ENCODE measurements around the gene MYH15. TPM values are rescaled to one million over a fixed set of nuclear protein-coding genes. Genes with fewer than 3 reads are reported as not detected.

The MYH15 gene
- under 1 TPM; 0.07 to 0.15 TPM for total RNA-seq
- polyA plus RNA-seq (2013, experiment 1 of 2), result 0.46 TPM
- 0.21 TPM for polyA plus RNA-seq (2013, experiment 2 of 2)
- long read RNA-seq, experiment 1, result 0 reads
- long read RNA-seq, experiment 2, partial matches to known transcripts, result 0 of 1 reads
- long read RNA-seq, experiment 2, other reads (novel, unspliced or antisense), result 1 of 1 reads
- long read RNA-seq, experiment 3, result 0 reads
- long read RNA-seq, experiment 4, result 0 reads

DNA sequence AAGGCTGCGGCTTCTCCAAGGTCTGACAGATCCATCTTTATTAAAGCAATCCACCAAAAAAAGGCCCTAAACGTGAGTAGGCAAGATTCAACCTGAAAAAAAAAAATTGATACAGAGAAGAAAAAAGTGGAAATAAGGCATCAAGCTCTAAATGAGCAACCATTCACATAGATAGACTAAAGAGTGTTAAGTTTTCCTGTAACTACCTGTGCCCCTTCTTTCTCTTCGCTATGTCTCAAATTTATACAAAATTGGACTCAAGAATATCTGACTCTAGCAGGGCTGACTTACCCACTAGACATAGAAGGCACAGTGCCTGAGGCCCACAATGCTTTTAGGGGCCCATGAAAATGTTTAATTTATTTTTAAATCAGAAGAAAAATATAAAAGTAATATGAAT is at the start of gene MYH15:
MYH15 (minus strand) TSS at position 101 of the 400 bp plus-strand sequence; CDS start at position 35, 66 bp downstream.
- no peak within 1 kb of the TSS for H3K27ac Mint-ChIP-seq
- H3K9me3 ChIP-seq (ENCODE audit: control insufficient read depth, low read length), result no peaks in the 10 kb centered on the region
- no peaks in the 10 kb centered on the region for H3K9me3 Mint-ChIP-seq
- H3K36me3 Mint-ChIP-seq (ENCODE audit: low read depth), result no peaks in the 10 kb centered on the region
- H3K27ac ChIP-seq (ENCODE audit: low read depth, low read length), result no peak within 1 kb of the TSS
- H3K9ac ChIP-seq (ENCODE audit: extremely low read depth, low read length, poor library complexity, severe bottlenecking), result no peak within 1 kb of the TSS
- DNase-seq, result no peak
- H3K36me3 ChIP-seq (ENCODE audit: control insufficient read depth, insufficient read depth, low read length), result no peaks in the 10 kb centered on the region
- TF ChIP-seq CTCF (conservative IDR thresholded peaks at IDR 0.05), result no peak
- no peaks in the 10 kb centered on the region for H3K4me1 ChIP-seq (ENCODE audit: control insufficient read depth, insufficient read depth, low read length)
- no peak within 1 kb of the TSS for H3K4me3 ChIP-seq (ENCODE audit: low read length)
- no peaks in the 10 kb centered on the region for H3K4me1 Mint-ChIP-seq
- no peaks in the 10 kb centered on the region for H3K27me3 ChIP-seq (ENCODE audit: control insufficient read depth, insufficient read depth, low read length, poor library complexity, severe bottlenecking)
- 93 to 100% methylated on average over 1 to 3 of the region's 3 CpGs for WGBS, 2 experiments (ENCODE audit: insufficient coverage in 1 of 2, insufficient read length in 1 of 2)
- no peaks in the 10 kb centered on the region for H3K27me3 Mint-ChIP-seq (ENCODE audit: insufficient read depth)
- no peak within 1 kb of the TSS for H3K4me3 Mint-ChIP-seq

- Mint-ChIP-seq H3K27ac (peak overlapping the region; percentile 85), H3K27me3 (ENCODE audit: insufficient read depth) (no peaks in the 10 kb centered on the region), H3K4me3 (no peak overlapping the region), H3K36me3 (ENCODE audit: low read depth) (peaks cover 29% of the 10 kb centered on the region), H3K9me3 (no peaks in the 10 kb centered on the region), H3K4me1 (peaks cover 15% of the 10 kb centered on the region)
- Histone ChIP-seq H3K36me3 (ENCODE audit: control insufficient read depth, insufficient read depth, low read length) (peaks cover 61% of the 10 kb centered on the region), H3K4me3 (ENCODE audit: low read length) (no peak overlapping the region), H3K9me3 (ENCODE audit: control insufficient read depth, low read length) (no peaks in the 10 kb centered on the region), H3K27ac (ENCODE audit: low read depth, low read length) (no peak overlapping the region), H3K27me3 (ENCODE audit: control insufficient read depth, insufficient read depth, low read length, poor library complexity, severe bottlenecking) (no peaks in the 10 kb centered on the region), H3K9ac (ENCODE audit: extremely low read depth, low read length, poor library complexity, severe bottlenecking) (no peak overlapping the region), H3K4me1 (ENCODE audit: control insufficient read depth, insufficient read depth, low read length) (peaks cover 11% of the 10 kb centered on the region)
- no peak for TF ChIP-seq CTCF (conservative IDR thresholded peaks at IDR 0.05)
- 80 to 84% methylated on average over 2 of the region's 2 CpGs for WGBS, 2 experiments (ENCODE audit: insufficient coverage in 1 of 2, insufficient read length in 1 of 2)
- no peak for DNase-seq
Observed at GRCh38 chr3:108555966-108556581, 45.7 kb upstream of the MYH15 start.

GRCh38 chr3:108554913-108555571 is 44.6 kb upstream of the MYH15 start:
- Mint-ChIP-seq H3K4me1 (peaks cover 15% of the 10 kb centered on the region), H3K36me3 (ENCODE audit: low read depth) (peaks cover 25% of the 10 kb centered on the region), H3K9me3 (no peaks in the 10 kb centered on the region), H3K27me3 (ENCODE audit: insufficient read depth) (no peaks in the 10 kb centered on the region), H3K27ac (peak overlapping the region; percentile 85), H3K4me3 (no peak overlapping the region)
- H3K36me3 ChIP-seq (ENCODE audit: control insufficient read depth, insufficient read depth, low read length), result peaks cover 58% of the 10 kb centered on the region
- H3K9me3 ChIP-seq (ENCODE audit: control insufficient read depth, low read length), result no peaks in the 10 kb centered on the region
- H3K4me3 ChIP-seq (ENCODE audit: low read length), result no peak overlapping the region
- no peak overlapping the region for H3K27ac ChIP-seq (ENCODE audit: low read depth, low read length)
- H3K4me1 ChIP-seq (ENCODE audit: control insufficient read depth, insufficient read depth, low read length), result peaks cover 11% of the 10 kb centered on the region
- no peak for TF ChIP-seq CTCF (conservative IDR thresholded peaks at IDR 0.05)
- no peak overlapping the region for H3K9ac ChIP-seq (ENCODE audit: extremely low read depth, low read length, poor library complexity, severe bottlenecking)
- no peak for DNase-seq
- H3K27me3 ChIP-seq (ENCODE audit: control insufficient read depth, insufficient read depth, low read length, poor library complexity, severe bottlenecking), result no peaks in the 10 kb centered on the region
- WGBS, 2 experiments (ENCODE audit: insufficient coverage in 1 of 2, insufficient read length in 1 of 2), result 83 to 90% methylated on average over 3 of the region's 3 CpGs
